ENCODE measurements around the gene MXRA7.

The MXRA7 gene

GRCh38 chr17:76710863-76711611 is at the start of gene MXRA7:
MXRA7 (minus strand) TSS chr17:76710965; CDS start chr17:76710946, 19 bp downstream.
- peak within 1 kb of the TSS; percentile 35 for H3K4me3 ChIP-seq (ENCODE audit: low read depth, low read length)
- TF ChIP-seq, protein P1, sequence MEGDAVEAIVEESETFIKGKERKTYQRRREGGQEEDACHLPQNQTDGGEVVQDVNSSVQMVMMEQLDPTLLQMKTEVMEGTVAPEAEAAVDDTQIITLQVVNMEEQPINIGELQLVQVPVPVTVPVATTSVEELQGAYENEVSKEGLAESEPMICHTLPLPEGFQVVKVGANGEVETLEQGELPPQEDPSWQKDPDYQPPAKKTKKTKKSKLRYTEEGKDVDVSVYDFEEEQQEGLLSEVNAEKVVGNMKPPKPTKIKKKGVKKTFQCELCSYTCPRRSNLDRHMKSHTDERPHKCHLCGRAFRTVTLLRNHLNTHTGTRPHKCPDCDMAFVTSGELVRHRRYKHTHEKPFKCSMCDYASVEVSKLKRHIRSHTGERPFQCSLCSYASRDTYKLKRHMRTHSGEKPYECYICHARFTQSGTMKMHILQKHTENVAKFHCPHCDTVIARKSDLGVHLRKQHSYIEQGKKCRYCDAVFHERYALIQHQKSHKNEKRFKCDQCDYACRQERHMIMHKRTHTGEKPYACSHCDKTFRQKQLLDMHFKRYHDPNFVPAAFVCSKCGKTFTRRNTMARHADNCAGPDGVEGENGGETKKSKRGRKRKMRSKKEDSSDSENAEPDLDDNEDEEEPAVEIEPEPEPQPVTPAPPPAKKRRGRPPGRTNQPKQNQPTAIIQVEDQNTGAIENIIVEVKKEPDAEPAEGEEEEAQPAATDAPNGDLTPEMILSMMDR (IDR thresholded peaks at IDR 0.05; ENCODE audit: control insufficient read depth, extremely low read depth, insufficient read depth): no peak
- DNase-seq (ENCODE audit: low read depth): no peak

- no peak for DNase-seq (ENCODE audit: low read depth)
- no peak overlapping the region for H3K4me3 ChIP-seq (ENCODE audit: low read depth, low read length)
- TF ChIP-seq, protein P1 (IDR thresholded peaks at IDR 0.05; ENCODE audit: control insufficient read depth, extremely low read depth, insufficient read depth): no peak
These were observed 47.8 kb upstream of the MXRA7 start for GRCh38 chr17:76758570-76758969.

DNA sequence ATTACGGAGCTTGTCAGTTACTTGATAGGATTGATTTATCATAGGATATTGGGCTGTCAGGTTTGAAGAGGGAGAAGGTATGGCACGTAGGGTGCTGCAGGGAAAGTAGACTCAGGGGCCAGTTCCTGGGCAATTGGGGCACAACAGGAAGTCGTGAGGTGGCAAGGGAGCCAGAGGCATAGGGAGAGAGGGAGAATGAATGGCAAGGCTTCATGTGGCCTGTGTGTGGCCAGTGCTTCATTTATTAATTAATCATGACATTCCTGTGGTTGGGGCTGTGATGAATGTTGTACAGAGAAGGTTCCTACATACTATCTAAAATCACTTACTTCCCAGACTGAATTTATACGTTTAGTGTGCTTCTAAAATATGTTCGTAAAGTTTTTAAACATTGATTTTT is 46.5 kb upstream of the MXRA7 start:
- TF ChIP-seq, protein P1 (IDR thresholded peaks at IDR 0.05; ENCODE audit: control insufficient read depth, extremely low read depth, insufficient read depth): no peak
- H3K4me3 ChIP-seq (ENCODE audit: low read depth, low read length): no peak overlapping the region
- no peak for DNase-seq (ENCODE audit: low read depth)

DNA sequence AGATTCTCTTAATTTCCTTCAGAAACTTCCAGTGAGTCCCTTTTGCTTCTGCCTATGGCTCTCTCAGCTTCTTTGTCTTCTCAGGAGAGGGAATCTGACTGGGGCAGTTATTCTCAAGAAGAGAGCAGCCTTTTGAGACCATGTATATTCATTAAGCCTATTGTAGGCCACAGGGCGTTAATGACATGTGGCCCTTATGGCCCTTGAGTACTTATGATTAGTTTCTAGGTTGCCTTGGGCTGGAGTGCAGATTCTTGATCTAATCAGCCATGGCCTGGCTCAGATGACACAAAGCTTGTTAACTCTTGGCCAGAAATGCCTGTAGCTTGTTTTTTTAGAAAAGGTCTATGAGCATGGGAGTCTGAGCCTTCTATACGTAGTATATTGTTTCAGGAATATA is 44.5 kb upstream of the MXRA7 start:
- DNase-seq (ENCODE audit: low read depth): no peak
- no peak overlapping the region for H3K4me3 ChIP-seq (ENCODE audit: low read depth, low read length)
- TF ChIP-seq, protein P1 (IDR thresholded peaks at IDR 0.05; ENCODE audit: control insufficient read depth, extremely low read depth, insufficient read depth): no peak

GRCh38 chr17:76753061-76753961 is 42.5 kb upstream of the MXRA7 start:
- DNase-seq (ENCODE audit: low read depth): no peak
- H3K4me3 ChIP-seq (ENCODE audit: low read depth, low read length): no peak overlapping the region
- TF ChIP-seq, protein P1 (IDR thresholded peaks at IDR 0.05; ENCODE audit: control insufficient read depth, extremely low read depth, insufficient read depth): no peak

GRCh38 chr17:76752006-76752405 is 41.2 kb upstream of the MXRA7 start:
- H3K4me3 ChIP-seq (ENCODE audit: low read depth, low read length): no peak overlapping the region
- TF ChIP-seq, protein P1 (IDR thresholded peaks at IDR 0.05; ENCODE audit: control insufficient read depth, extremely low read depth, insufficient read depth): no peak

More at GRCh38 chr17:76752006-76752405, 41.2 kb upstream of the MXRA7 start:
- DNase-seq (ENCODE audit: low read depth): no peak

Data from LNCaP clone FGC (cell line).